SK-N-MC (cell line): ENCODE results near the gene EBLN1.

Experiments used
- DNase-seq: peaks from one replicate; pipeline ENCODE4 v3.0.0-alpha.2; 2011; ENCODE audit warnings: low read depth, low spot score
- H3K27ac ChIP-seq: fragments of 200-600 bp; sonication (generic); 2 replicates; pipeline ENCODE4 v1.5.1; 2016; ENCODE audit warnings: mixed run types
- H3K36me3 ChIP-seq: fragments of 200-600 bp; sonication (generic); 2 replicates; pipeline ENCODE4 v1.6.1; 2017; ENCODE audit warnings: antibody characterized with exemption, low read length, mixed read lengths; ENCODE audit not compliant: insufficient read depth
- H3K4me3 ChIP-seq: fragments of 200-600 bp; sonication (generic); 2 replicates; pipeline ENCODE4 v1.5.1; 2016
- H3K9ac ChIP-seq: fragments of 200-600 bp; sonication (generic); 2 replicates; pipeline ENCODE4 v1.8.0; 2017; ENCODE audit warnings: mixed run types, mixed read lengths; ENCODE audit not compliant: insufficient read length
- H3K9me3 ChIP-seq: fragments of 200-600 bp; sonication (generic); 2 replicates; pipeline ENCODE4 v1.6.1; 2017; ENCODE audit warnings: low read depth, mild to moderate bottlenecking, antibody characterized with exemption, low read length, moderate library complexity, mixed read lengths
- EZH2 ChIP-seq: fragments of 200-600 bp; sonication (generic); IDR thresholded peaks from one replicate; pipeline ENCODE4 v1.6.1; 2017; ENCODE audit warnings: antibody characterized with exemption
- FOXP2 ChIP-seq: optimal IDR thresholded peaks from 2 replicates; pipeline ENCODE3; 2011; ENCODE audit warnings: mild to moderate bottlenecking, moderate library complexity; ENCODE audit not compliant: insufficient read depth; ENCODE audit errors: extremely low read length, control extremely low read depth
- POLR2AphosphoS5 ChIP-seq: IDR thresholded peaks from 2 replicates; pipeline ENCODE4 v1.6.1; 2012; ENCODE audit warnings: mild to moderate bottlenecking, low read depth, low read length, borderline replicate concordance

The EBLN1 gene

GRCh38 chr10:22170582-22170981, 47.2 kb downstream of the EBLN1 start:
- Histone ChIP-seq H3K9me3 (no peaks in the 10 kb centered on the region), H3K9ac (no peak overlapping the region), H3K4me3 (no peak overlapping the region), H3K36me3 (no peaks in the 10 kb centered on the region), H3K27ac (no peak overlapping the region)
- no peak for DNase-seq
- TF ChIP-seq POLR2AphosphoS5, result no peak
- TF ChIP-seq EZH2, result no peak
- TF ChIP-seq FOXP2, result no peak

GRCh38 chr10:22159979-22160378, 57.8 kb downstream of the EBLN1 start:
- no peak for TF ChIP-seq FOXP2
- no peak for TF ChIP-seq EZH2
- no peak for TF ChIP-seq POLR2AphosphoS5
- Histone ChIP-seq H3K27ac (no peak overlapping the region), H3K36me3 (no peaks in the 10 kb centered on the region), H3K4me3 (no peak overlapping the region), H3K9ac (no peak overlapping the region), H3K9me3 (no peaks in the 10 kb centered on the region)
- no peak for DNase-seq

- H3K27ac ChIP-seq, result no peak overlapping the region
- no peak overlapping the region for H3K9ac ChIP-seq
- DNase-seq, result no peak
- H3K36me3 ChIP-seq, result no peaks in the 10 kb centered on the region
- no peaks in the 10 kb centered on the region for H3K9me3 ChIP-seq
- H3K4me3 ChIP-seq, result no peak overlapping the region
- no peak for TF ChIP-seq EZH2
- TF ChIP-seq POLR2AphosphoS5, result no peak
- TF ChIP-seq FOXP2, result no peak
Measured at GRCh38 chr10:22159180-22159579, 58.6 kb downstream of the EBLN1 start.
